ENCODE measurements around the gene SH3BP4.
"Not testable (repeated sequence)": the region's sequence is repeated elsewhere in the genome, so short reads cannot be mapped to it uniquely, and the experiment has no call there.

Gene SH3BP4

DNA sequence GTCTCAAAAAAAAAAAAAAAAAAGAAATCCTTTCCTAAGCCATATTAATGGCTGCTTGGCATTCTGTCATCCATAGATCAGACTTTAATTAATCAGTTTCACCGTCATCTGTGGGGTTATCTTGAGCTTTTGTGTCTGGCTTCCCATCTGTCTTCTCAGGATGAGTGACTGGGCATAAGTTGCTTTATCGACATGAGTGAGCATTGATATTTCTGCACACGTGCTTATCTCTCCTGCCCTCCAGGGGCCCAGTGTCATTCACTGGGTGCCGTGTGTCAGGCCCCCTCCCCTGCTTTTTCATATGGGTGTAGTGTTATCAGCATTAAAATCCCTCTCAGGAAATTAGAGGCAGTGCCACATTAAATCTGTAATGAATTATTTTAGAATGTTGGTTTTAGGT lies 65.6 kb downstream of the SH3BP4 start:
- Mint-ChIP-seq H3K27me3 (ENCODE audit: low read depth) (no peaks in the 10 kb centered on the region), H3K9me3 (peaks cover 6% of the 10 kb centered on the region), H3K4me1 (ENCODE audit: low read depth) (no peaks in the 10 kb centered on the region), H3K27ac (no peak overlapping the region), H3K36me3 (ENCODE audit: low read depth) (no peaks in the 10 kb centered on the region), H3K4me3 (no peak overlapping the region)

DNA sequence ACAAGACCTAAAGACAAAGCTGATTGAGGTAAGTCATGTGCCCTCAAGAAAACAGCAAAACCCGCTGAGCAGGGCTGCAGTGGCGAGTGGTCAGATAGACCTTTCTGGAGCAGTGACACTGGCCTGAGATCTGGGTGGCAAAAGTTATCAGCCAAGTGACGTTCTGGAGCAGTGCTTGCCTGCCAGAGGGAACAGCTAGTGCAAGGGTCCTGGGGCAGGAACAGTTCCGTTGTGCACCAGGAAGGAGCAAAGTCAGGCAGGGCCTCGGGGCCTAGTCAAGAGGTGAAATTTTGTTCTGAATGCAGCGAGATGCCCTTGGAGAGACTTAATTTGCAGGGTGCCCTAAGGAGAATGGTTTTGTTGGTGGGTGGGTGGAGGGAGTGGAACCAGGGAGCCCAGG lies 67.0 kb downstream of the SH3BP4 start:
- peaks cover 6% of the 10 kb centered on the region for H3K9me3 Mint-ChIP-seq
- H3K27me3 Mint-ChIP-seq (ENCODE audit: low read depth) = no peaks in the 10 kb centered on the region
- H3K4me1 Mint-ChIP-seq (ENCODE audit: low read depth) = no peaks in the 10 kb centered on the region
- H3K4me3 Mint-ChIP-seq = no peak overlapping the region
- H3K27ac Mint-ChIP-seq = no peak overlapping the region
- no peaks in the 10 kb centered on the region for H3K36me3 Mint-ChIP-seq (ENCODE audit: low read depth)

DNA sequence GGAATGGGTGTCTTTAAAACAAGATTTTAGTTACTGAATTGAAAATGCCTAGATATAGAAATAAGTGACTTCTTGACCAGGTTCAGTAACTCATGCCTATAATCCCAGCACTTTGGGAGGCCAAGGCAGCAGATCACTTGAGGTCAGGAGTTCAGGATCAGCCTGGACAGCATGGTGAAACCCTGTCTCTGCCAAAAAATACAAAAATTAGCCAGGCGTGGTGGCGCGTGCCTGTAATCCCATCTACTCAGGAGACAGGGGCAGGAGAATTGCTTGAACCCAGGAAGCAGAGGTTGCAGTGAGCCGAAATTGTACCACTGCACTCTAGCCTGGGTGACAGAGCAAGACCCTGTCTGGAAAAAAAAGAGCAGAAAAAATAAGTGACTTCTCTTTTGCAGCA lies 68.3 kb downstream of the SH3BP4 start:
- H3K4me1 Mint-ChIP-seq (ENCODE audit: low read depth); H3K4me3 Mint-ChIP-seq; H3K27ac Mint-ChIP-seq; H3K9me3 Mint-ChIP-seq; H3K36me3 Mint-ChIP-seq (ENCODE audit: low read depth); H3K27me3 Mint-ChIP-seq (ENCODE audit: low read depth): not testable (repeated sequence)

DNA sequence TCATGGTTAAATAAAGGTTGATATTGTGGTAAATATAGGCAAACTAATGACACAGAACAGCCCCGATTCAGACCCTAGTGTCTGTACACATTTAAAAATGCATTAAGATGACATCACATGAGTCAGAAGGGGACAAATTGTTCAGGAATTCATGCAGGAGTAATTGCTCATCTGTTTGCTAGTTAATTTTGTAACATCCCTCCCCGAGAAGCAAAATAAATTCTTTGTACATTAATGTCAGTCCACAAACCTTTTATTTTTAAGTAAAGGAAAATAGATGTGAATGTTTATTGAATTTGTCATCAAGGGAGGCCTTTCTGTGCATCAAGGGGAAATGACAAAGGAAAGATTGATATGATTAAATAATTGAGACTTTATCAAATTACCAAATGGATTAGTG lies 69.9 kb downstream of the SH3BP4 start:
- H3K27ac Mint-ChIP-seq = no peak overlapping the region
- H3K4me3 Mint-ChIP-seq = no peak overlapping the region
- no peaks in the 10 kb centered on the region for H3K36me3 Mint-ChIP-seq (ENCODE audit: low read depth)
- no peaks in the 10 kb centered on the region for H3K27me3 Mint-ChIP-seq (ENCODE audit: low read depth)
- H3K4me1 Mint-ChIP-seq (ENCODE audit: low read depth) = no peaks in the 10 kb centered on the region
- no peaks in the 10 kb centered on the region for H3K9me3 Mint-ChIP-seq

DNA sequence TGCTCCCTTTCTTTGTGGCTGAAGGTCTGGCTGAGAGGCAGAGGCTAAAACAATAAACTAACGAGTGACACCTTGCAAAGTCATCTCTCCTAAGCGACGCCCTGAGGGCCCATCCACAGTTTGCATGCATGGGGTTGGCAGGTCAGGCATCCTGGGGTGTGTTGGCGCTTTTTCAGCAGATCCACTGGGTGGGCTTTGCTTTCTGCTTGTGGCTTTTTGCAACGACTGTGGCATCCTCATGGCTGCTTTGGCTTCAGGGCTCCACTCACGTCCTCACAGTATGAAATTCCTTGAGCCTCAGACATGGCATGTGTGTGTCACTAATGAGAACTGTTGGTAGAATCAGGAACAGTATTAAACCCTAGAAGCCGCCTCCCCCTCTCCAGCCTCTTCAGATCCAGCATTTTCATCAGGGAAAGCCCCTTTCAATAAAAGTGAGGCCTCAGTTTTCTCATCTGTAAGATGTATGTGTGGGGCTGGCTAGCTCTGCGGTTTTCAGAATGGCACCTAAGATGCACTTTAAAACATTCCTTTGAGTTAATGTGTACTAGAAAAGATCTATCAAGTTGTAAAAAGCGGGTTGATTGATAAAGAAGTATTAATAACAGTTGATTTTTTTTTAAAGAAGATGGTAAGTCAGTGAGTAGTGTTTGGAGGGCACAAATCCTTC lies 72.5 kb downstream of the SH3BP4 start:
- Mint-ChIP-seq H3K9me3 (no peaks in the 10 kb centered on the region), H3K27me3 (ENCODE audit: low read depth) (no peaks in the 10 kb centered on the region), H3K4me3 (no peak overlapping the region), H3K36me3 (ENCODE audit: low read depth) (no peaks in the 10 kb centered on the region), H3K4me1 (ENCODE audit: low read depth) (no peaks in the 10 kb centered on the region), H3K27ac (no peak overlapping the region)

DNA sequence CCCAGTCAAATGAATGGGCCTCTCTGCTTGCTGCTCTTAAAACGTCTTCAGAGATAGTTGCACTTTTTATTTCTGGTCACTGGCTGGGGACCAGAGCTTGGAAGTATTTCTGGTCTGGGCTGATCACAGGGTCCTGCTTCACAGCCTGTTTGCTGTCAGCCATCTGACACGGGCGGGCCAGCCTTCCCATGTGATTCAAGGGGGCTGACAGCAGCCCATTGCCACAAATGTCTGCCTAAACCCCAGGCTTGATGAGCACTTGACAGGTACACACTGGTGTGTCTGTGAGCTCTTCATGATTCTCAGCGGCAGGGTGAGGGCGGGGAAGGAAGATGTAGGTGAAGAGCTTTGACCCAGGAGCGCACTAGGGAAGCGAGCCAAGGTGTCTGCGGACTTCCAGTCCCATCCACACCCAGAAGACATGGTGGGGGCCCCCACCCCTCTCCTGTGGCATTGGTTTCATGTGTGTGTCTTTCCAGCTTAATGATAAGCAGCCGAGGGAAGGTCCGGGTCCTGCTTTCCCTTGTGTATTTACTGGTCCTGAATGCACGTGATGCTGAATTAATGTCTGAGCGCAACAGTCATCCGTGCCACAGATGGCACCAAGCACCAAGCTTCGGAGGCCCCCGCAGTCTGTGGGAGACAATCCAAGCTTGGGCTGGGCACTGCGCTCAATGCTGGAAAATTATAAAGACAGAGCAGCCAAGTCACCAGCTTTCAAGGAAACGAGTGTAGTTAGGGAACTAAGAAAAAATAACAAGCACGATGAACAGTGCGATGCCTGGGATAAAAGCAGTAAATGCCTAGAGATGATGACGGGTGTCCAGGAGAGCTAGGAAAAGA lies 73.3 kb downstream of the SH3BP4 start:
- Mint-ChIP-seq H3K27ac (no peak overlapping the region), H3K27me3 (ENCODE audit: low read depth) (no peaks in the 10 kb centered on the region), H3K36me3 (ENCODE audit: low read depth) (no peaks in the 10 kb centered on the region), H3K4me1 (ENCODE audit: low read depth) (no peaks in the 10 kb centered on the region), H3K9me3 (no peaks in the 10 kb centered on the region), H3K4me3 (no peak overlapping the region)

DNA sequence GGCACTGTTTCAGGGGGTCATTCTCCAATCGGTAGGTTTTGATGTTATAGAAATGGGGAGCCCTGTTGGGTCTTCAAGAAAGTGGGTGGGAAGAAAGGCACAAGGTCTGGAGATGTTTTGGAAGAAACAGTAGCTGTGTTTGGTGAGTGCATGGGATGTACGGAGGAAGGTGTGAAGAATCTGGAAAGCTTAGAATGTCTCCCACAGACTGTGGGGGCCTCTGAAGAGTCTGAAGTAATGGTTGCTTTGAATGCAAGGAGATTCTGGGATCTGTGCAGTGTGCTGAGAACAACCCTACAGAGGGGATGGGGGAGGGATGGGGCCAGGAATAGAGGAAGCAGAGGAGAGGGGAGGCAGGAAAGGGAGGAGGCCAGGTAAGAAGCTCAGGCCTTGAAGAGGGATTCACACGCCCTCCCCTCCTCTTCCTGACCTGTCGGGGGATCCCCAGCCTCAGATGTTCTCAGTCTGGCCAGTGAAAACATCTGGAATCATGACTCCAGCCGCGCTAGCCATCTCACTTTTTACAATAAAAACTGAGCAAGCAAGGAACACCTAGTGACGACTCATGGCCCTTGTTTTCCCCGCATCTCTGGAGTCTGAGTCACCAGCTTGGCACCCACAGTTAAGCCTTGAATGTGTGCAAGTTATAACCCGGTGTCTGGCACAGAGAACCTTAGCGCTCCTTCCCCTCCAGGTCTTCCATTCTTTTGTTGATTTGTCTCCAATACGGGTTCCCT lies 74.2 kb downstream of the SH3BP4 start:
- no peaks in the 10 kb centered on the region for H3K9me3 Mint-ChIP-seq

DNA sequence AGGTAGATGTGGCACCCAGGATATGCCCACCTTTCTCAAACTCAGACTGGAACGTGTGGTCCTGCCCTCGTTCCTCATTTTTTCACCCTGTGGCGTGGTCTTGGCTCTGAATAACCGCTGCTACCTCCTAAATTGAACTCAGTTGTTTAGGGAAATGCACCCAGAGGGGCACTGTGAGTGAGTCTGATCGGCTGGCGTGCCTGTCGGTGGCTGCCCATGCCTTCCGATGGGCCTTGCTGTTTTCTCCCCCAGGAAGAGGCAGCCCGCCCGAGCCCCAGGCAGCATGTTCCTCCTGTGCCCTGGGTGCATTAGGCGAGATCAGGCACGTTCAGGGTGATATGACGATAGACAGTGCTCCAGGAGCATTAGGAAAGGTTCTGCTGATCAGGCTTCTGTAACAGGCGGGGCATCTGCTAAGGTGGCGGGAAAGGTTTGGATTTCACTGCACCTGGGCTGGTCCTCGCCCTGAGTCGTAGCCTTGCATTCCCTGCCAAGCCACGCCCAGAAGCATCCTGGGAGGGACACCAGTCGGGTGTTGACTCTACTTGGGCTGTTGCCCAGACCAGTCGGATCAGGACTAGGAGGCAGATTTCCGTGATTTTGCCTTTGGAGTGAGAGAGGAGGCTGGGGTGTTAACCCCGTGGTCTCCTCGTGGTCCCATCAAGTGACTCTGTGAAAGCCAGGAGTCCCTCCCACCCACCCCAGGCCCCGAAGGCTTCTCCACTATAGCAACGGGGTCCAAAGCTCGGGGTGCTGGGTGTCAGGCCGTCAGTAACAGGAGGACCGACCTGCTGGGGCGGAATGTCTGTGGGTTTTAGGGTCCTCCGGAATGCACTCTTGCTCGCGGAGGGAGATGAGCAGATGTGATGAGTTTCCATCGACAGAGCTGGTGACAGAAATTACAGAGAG lies 75.1 kb downstream of the SH3BP4 start:
- H3K27ac Mint-ChIP-seq = no peak overlapping the region
- H3K4me3 Mint-ChIP-seq = no peak overlapping the region

More for the DNA sequence above, 74.2 kb downstream of the SH3BP4 start:
- Mint-ChIP-seq H3K36me3 (ENCODE audit: low read depth) (no peaks in the 10 kb centered on the region), H3K27ac (no peak overlapping the region), H3K4me3 (no peak overlapping the region), H3K27me3 (ENCODE audit: low read depth) (no peaks in the 10 kb centered on the region), H3K4me1 (ENCODE audit: low read depth) (no peaks in the 10 kb centered on the region)

DNA sequence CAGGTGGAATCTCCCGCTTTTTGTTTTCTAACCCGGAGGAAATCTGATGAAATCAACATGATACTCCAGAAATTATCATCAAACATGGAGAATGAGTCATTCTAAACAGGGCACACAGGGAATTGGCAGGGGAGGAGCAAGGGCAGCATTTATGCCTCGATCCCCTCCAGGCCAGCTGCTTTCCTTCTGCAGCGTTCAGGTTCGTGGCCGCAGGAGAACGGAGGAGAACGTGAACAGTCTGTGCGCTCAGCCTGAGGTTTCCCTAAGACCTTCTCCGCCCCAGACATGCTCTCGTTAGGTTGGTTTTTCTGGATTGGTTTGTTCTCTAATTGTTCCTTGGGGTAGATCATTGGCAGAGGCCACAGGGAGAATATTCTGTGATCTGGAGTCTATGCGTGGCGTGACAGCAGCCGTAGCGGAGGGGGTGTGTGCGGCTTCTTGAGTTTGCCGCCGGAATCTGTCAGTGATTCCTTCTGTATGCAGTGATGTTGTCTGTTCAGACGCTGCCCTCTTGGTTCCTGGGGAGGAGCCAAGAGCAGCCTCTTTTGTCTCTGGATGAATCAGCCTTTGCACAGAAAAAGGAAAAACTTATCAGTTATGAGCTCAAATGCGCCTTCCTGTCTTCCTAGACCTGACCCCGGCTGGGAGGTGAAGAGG lies 75.9 kb downstream of the SH3BP4 start:
- Mint-ChIP-seq H3K4me3 (no peak overlapping the region), H3K36me3 (ENCODE audit: low read depth) (no peaks in the 10 kb centered on the region), H3K9me3 (no peaks in the 10 kb centered on the region), H3K27ac (no peak overlapping the region), H3K4me1 (ENCODE audit: low read depth) (no peaks in the 10 kb centered on the region), H3K27me3 (ENCODE audit: low read depth) (no peaks in the 10 kb centered on the region)

More for the DNA sequence above, 75.1 kb downstream of the SH3BP4 start:
- Mint-ChIP-seq H3K9me3 (no peaks in the 10 kb centered on the region), H3K4me1 (ENCODE audit: low read depth) (no peaks in the 10 kb centered on the region), H3K27me3 (ENCODE audit: low read depth) (no peaks in the 10 kb centered on the region), H3K36me3 (ENCODE audit: low read depth) (no peaks in the 10 kb centered on the region)

DNA sequence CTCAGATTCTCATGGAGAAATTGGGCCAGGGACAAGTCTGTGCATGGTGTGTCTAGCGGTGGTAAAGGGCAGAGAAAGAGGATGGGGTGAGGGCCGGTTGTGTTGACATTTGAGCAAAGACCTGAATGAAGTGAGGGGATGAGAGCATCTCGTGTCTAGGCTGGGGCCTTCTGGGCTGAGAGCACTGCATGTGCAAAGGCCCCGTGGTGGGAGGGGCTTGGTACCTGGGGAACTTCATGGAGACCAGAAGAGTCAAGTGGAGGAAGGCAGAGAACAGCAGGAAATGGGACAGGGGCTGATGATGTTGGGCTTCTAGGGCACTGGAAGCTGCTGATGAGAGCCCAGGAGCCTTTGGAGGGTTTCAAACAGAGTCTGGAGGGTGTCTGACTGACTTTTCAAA lies 76.8 kb downstream of the SH3BP4 start:
- Mint-ChIP-seq H3K36me3 (ENCODE audit: low read depth) (no peaks in the 10 kb centered on the region), H3K4me3 (no peak overlapping the region), H3K9me3 (no peaks in the 10 kb centered on the region), H3K27me3 (ENCODE audit: low read depth) (no peaks in the 10 kb centered on the region), H3K27ac (no peak overlapping the region), H3K4me1 (ENCODE audit: low read depth) (no peaks in the 10 kb centered on the region)

DNA sequence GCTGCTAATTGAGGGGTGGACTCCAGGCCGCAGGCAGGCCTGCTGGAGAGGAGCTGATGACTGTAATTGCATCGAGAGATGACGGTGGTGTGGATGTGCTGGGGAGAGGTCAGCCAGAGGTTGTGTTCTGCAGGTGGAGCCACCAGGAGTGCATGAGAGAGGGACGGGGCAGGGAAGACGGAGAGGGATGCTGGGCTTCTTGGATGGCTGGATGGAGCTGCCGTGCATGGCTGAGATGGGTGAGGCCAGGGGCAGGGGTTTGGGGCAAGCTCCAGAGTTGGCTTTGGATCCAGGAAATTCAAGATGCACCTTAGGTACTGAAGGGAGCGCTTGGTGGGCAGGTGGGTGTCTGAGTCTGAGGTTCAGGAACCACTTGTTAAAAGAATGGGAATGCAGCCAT lies 77.2 kb downstream of the SH3BP4 start:
- H3K27ac Mint-ChIP-seq = no peak overlapping the region
- no peaks in the 10 kb centered on the region for H3K36me3 Mint-ChIP-seq (ENCODE audit: low read depth)
- H3K27me3 Mint-ChIP-seq (ENCODE audit: low read depth) = no peaks in the 10 kb centered on the region
- no peaks in the 10 kb centered on the region for H3K9me3 Mint-ChIP-seq
- H3K4me1 Mint-ChIP-seq (ENCODE audit: low read depth) = no peaks in the 10 kb centered on the region
- H3K4me3 Mint-ChIP-seq = no peak overlapping the region

DNA sequence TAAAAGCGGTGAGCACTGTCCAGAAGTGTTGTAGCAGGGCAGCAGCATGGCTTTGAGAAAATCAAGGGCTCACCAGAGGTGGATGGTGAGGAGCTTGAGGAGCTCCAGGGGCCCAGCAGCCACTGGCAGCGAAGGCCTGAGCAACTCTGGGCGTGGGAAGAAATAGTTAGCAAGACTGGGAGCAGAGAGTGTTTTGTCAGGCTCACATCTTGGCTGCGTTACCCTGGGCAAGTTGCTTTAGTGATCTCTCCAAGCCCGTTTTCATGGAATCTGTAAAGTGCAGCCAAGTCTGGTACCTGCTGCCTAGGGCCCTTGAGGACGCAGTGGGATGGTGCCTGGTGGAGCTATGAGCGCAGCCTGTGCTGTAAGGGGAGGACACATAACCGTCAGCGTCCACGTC lies 78.3 kb downstream of the SH3BP4 start:
- Mint-ChIP-seq H3K4me3 (no peak overlapping the region), H3K4me1 (ENCODE audit: low read depth) (no peaks in the 10 kb centered on the region), H3K36me3 (ENCODE audit: low read depth) (no peaks in the 10 kb centered on the region), H3K9me3 (no peaks in the 10 kb centered on the region), H3K27ac (no peak overlapping the region), H3K27me3 (ENCODE audit: low read depth) (no peaks in the 10 kb centered on the region)

DNA sequence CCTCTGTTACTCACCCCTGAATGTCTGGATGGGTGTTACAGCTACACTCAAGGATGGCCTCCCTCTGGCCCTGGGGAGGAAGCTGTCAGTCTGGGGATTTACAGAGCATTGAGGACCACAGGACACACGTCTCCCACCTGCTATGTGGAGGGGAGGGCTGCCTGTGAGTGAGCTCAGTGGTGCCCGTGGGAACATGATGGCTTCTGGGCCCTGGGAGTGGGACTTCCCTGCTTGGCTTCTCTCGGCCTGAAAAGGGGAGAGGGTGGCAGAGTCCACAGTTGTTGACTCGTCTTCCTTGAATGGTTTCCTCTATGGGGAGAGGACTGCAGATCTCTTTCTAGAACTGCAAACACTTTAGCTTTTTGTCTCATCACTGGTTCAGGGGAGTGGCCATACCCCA lies 79.1 kb downstream of the SH3BP4 start:
- no peak overlapping the region for H3K27ac Mint-ChIP-seq

More for the DNA sequence above, 79.1 kb downstream of the SH3BP4 start:
- Mint-ChIP-seq H3K9me3 (no peaks in the 10 kb centered on the region), H3K4me3 (no peak overlapping the region), H3K36me3 (ENCODE audit: low read depth) (no peaks in the 10 kb centered on the region), H3K4me1 (ENCODE audit: low read depth) (no peaks in the 10 kb centered on the region), H3K27me3 (ENCODE audit: low read depth) (no peaks in the 10 kb centered on the region)

Data from T-helper 1 cell treated with Interleukin-12 subunit alpha and Interleukin-12 subunit beta and Interleukin-4 antibody, amounts not matched to agents 30 μg/mL and 1 μg/mL, for 36 hours (primary cell).